Neural progenitor cell (in vitro differentiated cells): ENCODE results near the gene HELZ2.

Experiments
- EZH2 ChIP-seq: fragments of 200-600 bp; sonication (generic); IDR thresholded peaks from 2 replicates; pipeline ENCODE4 v1.6.1; 2017; ENCODE audit warnings: antibody characterized with exemption, mild to moderate bottlenecking, moderate library complexity
- TF ChIP-seq, protein P1 (sequence below): fragments of 200-600 bp; sonication (generic); IDR thresholded peaks from 2 replicates; pipeline ENCODE4 v1.5.1; 2017; ENCODE audit warnings: antibody characterized with exemption, mild to moderate bottlenecking

DNA sequence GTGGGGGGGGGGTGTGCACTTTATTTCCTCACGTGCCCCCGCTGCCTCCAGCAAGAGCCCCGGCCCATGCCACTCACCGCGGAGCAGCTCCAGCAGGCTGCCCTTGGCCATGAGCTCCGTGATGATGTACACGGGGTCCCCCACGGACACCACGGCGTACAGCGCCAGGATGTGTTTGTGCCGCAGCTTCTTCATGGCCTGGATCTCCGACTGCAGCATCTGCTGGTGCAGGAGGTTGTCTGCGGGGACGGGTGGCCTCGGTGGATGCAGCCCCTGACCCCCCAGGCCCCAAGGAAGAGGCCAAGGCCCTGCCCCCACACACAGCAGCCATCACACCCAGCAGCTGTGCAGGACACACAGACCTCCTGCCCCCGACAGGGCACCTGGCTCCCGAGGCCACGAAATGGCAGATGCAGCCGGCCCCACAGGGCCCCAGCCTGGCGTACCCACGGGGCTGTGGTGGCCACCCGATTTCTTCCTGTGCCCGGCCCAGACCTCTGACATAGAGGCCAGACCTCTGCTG is 41.5 kb downstream of the HELZ2 start:
- TF ChIP-seq, protein P1, sequence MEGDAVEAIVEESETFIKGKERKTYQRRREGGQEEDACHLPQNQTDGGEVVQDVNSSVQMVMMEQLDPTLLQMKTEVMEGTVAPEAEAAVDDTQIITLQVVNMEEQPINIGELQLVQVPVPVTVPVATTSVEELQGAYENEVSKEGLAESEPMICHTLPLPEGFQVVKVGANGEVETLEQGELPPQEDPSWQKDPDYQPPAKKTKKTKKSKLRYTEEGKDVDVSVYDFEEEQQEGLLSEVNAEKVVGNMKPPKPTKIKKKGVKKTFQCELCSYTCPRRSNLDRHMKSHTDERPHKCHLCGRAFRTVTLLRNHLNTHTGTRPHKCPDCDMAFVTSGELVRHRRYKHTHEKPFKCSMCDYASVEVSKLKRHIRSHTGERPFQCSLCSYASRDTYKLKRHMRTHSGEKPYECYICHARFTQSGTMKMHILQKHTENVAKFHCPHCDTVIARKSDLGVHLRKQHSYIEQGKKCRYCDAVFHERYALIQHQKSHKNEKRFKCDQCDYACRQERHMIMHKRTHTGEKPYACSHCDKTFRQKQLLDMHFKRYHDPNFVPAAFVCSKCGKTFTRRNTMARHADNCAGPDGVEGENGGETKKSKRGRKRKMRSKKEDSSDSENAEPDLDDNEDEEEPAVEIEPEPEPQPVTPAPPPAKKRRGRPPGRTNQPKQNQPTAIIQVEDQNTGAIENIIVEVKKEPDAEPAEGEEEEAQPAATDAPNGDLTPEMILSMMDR, result no peak
- TF ChIP-seq EZH2, result no peak
